ENCODE results near the gene RAB8A. TPM values are rescaled to one million over a fixed set of nuclear protein-coding genes. Genes with fewer than 3 reads are reported as not detected.

RAB8A gene
- total and polyA plus RNA-seq, 4 donors, result 38.0 to 52.0 (median 44.3) TPM

GRCh38 chr19:16160943-16161560, 49.4 kb downstream of the RAB8A start (continued):
- no peak for TF ChIP-seq ZBTB33 (IDR thresholded peaks at IDR 0.05)
- no peak for TF ChIP-seq RXRA (IDR thresholded peaks at IDR 0.05)

DNA sequence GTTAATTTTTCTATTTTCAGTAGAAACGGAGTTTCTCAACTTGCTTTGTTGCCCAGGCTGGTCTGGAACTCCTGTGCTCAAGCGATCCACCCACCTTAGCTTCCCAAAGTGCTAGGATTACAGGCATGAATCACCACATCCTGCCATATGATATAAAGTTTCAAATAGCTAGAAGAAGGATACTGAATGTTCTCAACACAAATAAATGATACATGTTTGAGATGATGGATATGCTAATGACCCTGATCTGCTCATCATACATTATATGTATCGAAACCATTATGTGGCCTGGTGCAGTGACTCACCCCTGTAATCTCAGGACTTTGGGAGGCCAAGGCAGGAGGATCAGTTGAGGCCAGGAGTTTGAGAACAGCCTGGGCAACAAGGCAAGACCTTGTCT, 50.2 kb downstream of the RAB8A start:
- TF ChIP-seq ZBTB33 (IDR thresholded peaks at IDR 0.05), result no peak
- no peak for TF ChIP-seq RAD21 (IDR thresholded peaks at IDR 0.05)
- no peak for TF ChIP-seq JUND (IDR thresholded peaks at IDR 0.05)
- no peak for TF ChIP-seq GABPA (IDR thresholded peaks at IDR 0.05 in 1 of 2, conservative IDR thresholded peaks at IDR 0.05 in 1 of 2)
- no peak for TF ChIP-seq MAX (IDR thresholded peaks at IDR 0.05)
- TF ChIP-seq FOXA2 (IDR thresholded peaks at IDR 0.05), result no peak
- no peak for TF ChIP-seq EGR1 (IDR thresholded peaks at IDR 0.05; ENCODE audit: low read depth in 2 of 2)
- TF ChIP-seq NR2F2 (IDR thresholded peaks at IDR 0.05), result no peak
- no peak for TF ChIP-seq HNF4A (conservative IDR thresholded peaks at IDR 0.05)
- TF ChIP-seq RXRA (IDR thresholded peaks at IDR 0.05), result no peak
- TF ChIP-seq, protein P1, sequence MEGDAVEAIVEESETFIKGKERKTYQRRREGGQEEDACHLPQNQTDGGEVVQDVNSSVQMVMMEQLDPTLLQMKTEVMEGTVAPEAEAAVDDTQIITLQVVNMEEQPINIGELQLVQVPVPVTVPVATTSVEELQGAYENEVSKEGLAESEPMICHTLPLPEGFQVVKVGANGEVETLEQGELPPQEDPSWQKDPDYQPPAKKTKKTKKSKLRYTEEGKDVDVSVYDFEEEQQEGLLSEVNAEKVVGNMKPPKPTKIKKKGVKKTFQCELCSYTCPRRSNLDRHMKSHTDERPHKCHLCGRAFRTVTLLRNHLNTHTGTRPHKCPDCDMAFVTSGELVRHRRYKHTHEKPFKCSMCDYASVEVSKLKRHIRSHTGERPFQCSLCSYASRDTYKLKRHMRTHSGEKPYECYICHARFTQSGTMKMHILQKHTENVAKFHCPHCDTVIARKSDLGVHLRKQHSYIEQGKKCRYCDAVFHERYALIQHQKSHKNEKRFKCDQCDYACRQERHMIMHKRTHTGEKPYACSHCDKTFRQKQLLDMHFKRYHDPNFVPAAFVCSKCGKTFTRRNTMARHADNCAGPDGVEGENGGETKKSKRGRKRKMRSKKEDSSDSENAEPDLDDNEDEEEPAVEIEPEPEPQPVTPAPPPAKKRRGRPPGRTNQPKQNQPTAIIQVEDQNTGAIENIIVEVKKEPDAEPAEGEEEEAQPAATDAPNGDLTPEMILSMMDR (IDR thresholded peaks at IDR 0.05; ENCODE audit: low read depth, low read length, missing input control), result no peak
- no peak for TF ChIP-seq YY1 (IDR thresholded peaks at IDR 0.05)
- TF ChIP-seq, protein P2, sequence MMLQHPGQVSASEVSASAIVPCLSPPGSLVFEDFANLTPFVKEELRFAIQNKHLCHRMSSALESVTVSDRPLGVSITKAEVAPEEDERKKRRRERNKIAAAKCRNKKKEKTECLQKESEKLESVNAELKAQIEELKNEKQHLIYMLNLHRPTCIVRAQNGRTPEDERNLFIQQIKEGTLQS (IDR thresholded peaks at IDR 0.05), result no peak

More for the DNA sequence above, 50.2 kb downstream of the RAB8A start:
- Histone ChIP-seq H3K27me3 (ENCODE audit: control insufficient read depth in 4 of 4, insufficient read depth in 4 of 4, low read length in 3 of 4) (no peaks in the 10 kb centered on the region), H3K36me3 (ENCODE audit: control insufficient read depth in 4 of 4, insufficient read depth in 3 of 4, low read depth in 1 of 4, low read length in 3 of 4) (no peaks in the 10 kb centered on the region), H3K27ac (ENCODE audit: low read depth in 1 of 2, low read length in 2 of 2) (no peak overlapping the region), H3K4me3 (ENCODE audit: low read depth in 1 of 3, low read length in 3 of 3) (no peak overlapping the region), H3K9ac (ENCODE audit: low read depth in 1 of 2, low read length in 2 of 2) (no peak overlapping the region), H3K9me3 (ENCODE audit: control insufficient read depth in 4 of 4, low read length in 3 of 4) (no peaks in the 10 kb centered on the region), H3K4me1 (ENCODE audit: control insufficient read depth in 4 of 4, insufficient read depth in 4 of 4, low read length in 3 of 4) (peaks cover 2 to 9% (median 6%) of the 10 kb centered on the region in 4 donors)
- 90% methylated on average over 3 of the region's 3 CpGs for WGBS
- no peak for DNase-seq (ENCODE audit: low spot score)
